Esophagus (tissue), 2 donors: Measurements from ENCODE around the gene SIPA1. TPM values are rescaled to one million over a fixed set of nuclear protein-coding genes. Genes with fewer than 3 reads are reported as not detected.
A peak's percentile ranks its signal among the peaks of the same experiment; 100 is the strongest.

Source experiments
- H3K27ac ChIP-seq, 2 donors: one replicate each; pipeline ENCODE4 v1.5.1; 2013; ENCODE audit warnings: low read depth in 2 of 2, mild to moderate bottlenecking in 2 of 2, inconsistent platforms in 1 of 2, low read length in 1 of 2, moderate library complexity in 1 of 2
- H3K27me3 ChIP-seq, 2 donors: one replicate each; pipeline ENCODE4 v1.6.1; 2013; ENCODE audit warnings: low read length in 2 of 2, control low read depth in 1 of 2, mild to moderate bottlenecking in 1 of 2; ENCODE audit not compliant: insufficient read depth in 2 of 2, control insufficient read depth in 1 of 2
- H3K36me3 ChIP-seq, 2 donors: one replicate each; pipeline ENCODE4 v1.6.1; 2013; ENCODE audit warnings: low read length in 1 of 2; ENCODE audit not compliant: control insufficient read depth in 2 of 2, insufficient read depth in 2 of 2
- H3K4me1 ChIP-seq, 2 donors: one replicate each; pipeline ENCODE4 v1.6.1; 2013; ENCODE audit warnings: low read length in 1 of 2; ENCODE audit not compliant: control insufficient read depth in 2 of 2, insufficient read depth in 2 of 2
- H3K4me3 ChIP-seq, 2 donors: one replicate each; pipeline ENCODE4 v1.5.1; 2013; ENCODE audit warnings: low read length in 2 of 2, mild to moderate bottlenecking in 2 of 2, low read depth in 1 of 2, moderate library complexity in 1 of 2
- H3K9me3 ChIP-seq, 2 donors: one replicate each; pipeline ENCODE4 v1.6.1; 2013; ENCODE audit warnings: mild to moderate bottlenecking in 2 of 2, low read depth in 1 of 2, low read length in 1 of 2, moderate library complexity in 1 of 2; ENCODE audit not compliant: control insufficient read depth in 2 of 2, insufficient read depth in 1 of 2
- WGBS, 2 donors: extraction: QIAGEN DNeasy Blood & Tissue Kit; methylation state at CpG; one replicate each; pipeline ENCODE4 v1.1.7; 2013; 5-methylcytosine and 5-hydroxymethylcytosine counted together
- polyA plus RNA-seq, 2 donors: library from polyadenylated mRNA; stranded (reverse); fragments of 200-250 nt; gene quantifications; one replicate each; pipeline ENCODE4 v1.2.3, GENCODE V29; 2013
- donor health status: healthy with polysubstance abuse.
- donor health status: Bipolar disorder and iron deficiency.

SIPA1 gene
- polyA plus RNA-seq, 2 donors = 22.8 to 32.5 TPM

- Histone ChIP-seq H3K4me3 (peak overlapping the region; percentile 48 to 52), H3K36me3 (peaks cover 0 to 31% of the 10 kb centered on the region in 2 donors), H3K27me3 (no peaks in the 10 kb centered on the region), H3K4me1 (peaks cover 3 to 43% of the 10 kb centered on the region in 2 donors), H3K27ac (peak overlapping the region; percentile 14 to 44), H3K9me3 (no peaks in the 10 kb centered on the region)
- WGBS, 2 donors = 44 to 49% methylated on average over 74 to 87 of the region's 87 CpGs
Measured at GRCh38 chr11:65646958-65647701, 9.2 kb downstream of the SIPA1 start.

- Histone ChIP-seq H3K4me3 (no peak overlapping the region), H3K27me3 (no peaks in the 10 kb centered on the region), H3K27ac (peak overlapping the region in 1 of 2 donors; percentile 99), H3K4me1 (peaks cover 5 to 47% of the 10 kb centered on the region in 2 donors), H3K36me3 (peaks cover 0 to 31% of the 10 kb centered on the region in 2 donors), H3K9me3 (no peaks in the 10 kb centered on the region)
- WGBS, 2 donors = 56 to 66% methylated on average over 12 of the region's 12 CpGs
Measured at GRCh38 chr11:65648997-65649493, 11.1 kb downstream of the SIPA1 start.

- Histone ChIP-seq H3K36me3 (peaks cover 0 to 36% of the 10 kb centered on the region in 2 donors), H3K27me3 (no peaks in the 10 kb centered on the region), H3K9me3 (no peaks in the 10 kb centered on the region), H3K27ac (peak overlapping the region; percentile 89 to 99), H3K4me1 (peaks cover 5 to 47% of the 10 kb centered on the region in 2 donors), H3K4me3 (no peak overlapping the region)
- WGBS, 2 donors = 58 to 68% methylated on average over 16 of the region's 16 CpGs
Measured at GRCh38 chr11:65649656-65650546, 12.0 kb downstream of the SIPA1 start.

GRCh38 chr11:65650547-65651338 is 12.8 kb downstream of the SIPA1 start:
- 48 to 65% methylated on average over 19 to 20 of the region's 20 CpGs for WGBS, 2 donors
- Histone ChIP-seq H3K9me3 (no peaks in the 10 kb centered on the region), H3K36me3 (peaks cover 8 to 39% of the 10 kb centered on the region in 2 donors), H3K27me3 (no peaks in the 10 kb centered on the region), H3K27ac (peak overlapping the region; percentile 89 to 99), H3K4me3 (no peak overlapping the region), H3K4me1 (peaks cover 5 to 47% of the 10 kb centered on the region in 2 donors)

- Histone ChIP-seq H3K4me1 (peaks cover 5 to 46% of the 10 kb centered on the region in 2 donors), H3K9me3 (no peaks in the 10 kb centered on the region), H3K36me3 (peaks cover 8 to 39% of the 10 kb centered on the region in 2 donors), H3K4me3 (no peak overlapping the region), H3K27me3 (no peaks in the 10 kb centered on the region), H3K27ac (peak overlapping the region; percentile 89 to 99)
- 75 to 83% methylated on average over 3 of the region's 3 CpGs for WGBS, 2 donors
Measured at GRCh38 chr11:65651339-65651588, 13.4 kb downstream of the SIPA1 start.

DNA sequence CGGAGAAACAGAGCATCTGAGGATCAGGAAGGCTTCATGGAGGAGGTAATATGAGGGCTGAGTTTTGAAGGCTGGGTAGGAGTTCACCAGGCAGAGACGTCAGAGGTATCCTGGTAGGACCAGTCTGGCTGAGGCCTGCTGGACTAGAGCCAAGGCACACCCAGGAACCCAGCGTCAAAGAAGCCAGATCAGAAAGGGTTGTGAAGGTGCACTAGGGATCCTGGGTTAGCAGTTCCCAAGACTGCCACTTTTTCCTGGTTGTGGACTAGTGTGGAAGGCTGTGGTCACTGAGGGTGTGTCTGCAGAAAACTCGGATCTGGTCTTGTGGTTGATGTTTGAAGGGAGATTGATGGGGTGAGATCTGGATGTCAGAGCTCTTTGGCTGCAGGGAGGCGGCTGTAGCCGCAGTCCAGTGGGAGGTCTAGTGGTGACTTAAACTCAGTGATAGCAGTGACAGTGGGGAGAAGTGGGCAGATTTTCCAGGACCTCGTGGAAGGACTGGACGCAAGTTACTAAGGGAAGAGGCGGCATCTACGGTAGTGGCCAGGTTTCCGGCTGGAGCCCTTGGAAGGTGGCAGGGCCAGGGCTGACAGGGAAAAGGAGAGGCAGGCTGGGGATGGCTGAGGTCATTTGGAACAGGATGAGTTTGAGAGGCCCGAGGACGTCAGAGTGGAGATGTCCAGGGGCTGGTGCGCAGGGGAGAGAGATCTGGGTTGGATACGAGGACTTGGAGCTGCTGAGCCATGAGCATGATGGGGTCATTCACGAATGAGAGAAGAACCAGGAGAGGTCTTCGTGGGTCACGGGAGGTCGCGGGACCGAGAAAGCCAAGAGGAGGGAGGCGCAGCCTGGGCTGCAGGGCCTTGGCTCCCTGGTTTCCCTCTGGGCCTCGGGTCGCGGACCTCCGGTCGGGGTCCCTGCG is 13.9 kb downstream of the SIPA1 start:
- H3K36me3 ChIP-seq = peaks cover 8 to 39% of the 10 kb centered on the region in 2 donors
- peaks cover 5 to 41% of the 10 kb centered on the region in 2 donors for H3K4me1 ChIP-seq
- 14 to 26% methylated on average over 21 to 28 of the region's 28 CpGs for WGBS, 2 donors
- H3K4me3 ChIP-seq = peak overlapping the region; percentile 24 to 49
- H3K9me3 ChIP-seq = no peaks in the 10 kb centered on the region
- peak overlapping the region; percentile 89 to 99 for H3K27ac ChIP-seq
- H3K27me3 ChIP-seq = no peaks in the 10 kb centered on the region

DNA sequence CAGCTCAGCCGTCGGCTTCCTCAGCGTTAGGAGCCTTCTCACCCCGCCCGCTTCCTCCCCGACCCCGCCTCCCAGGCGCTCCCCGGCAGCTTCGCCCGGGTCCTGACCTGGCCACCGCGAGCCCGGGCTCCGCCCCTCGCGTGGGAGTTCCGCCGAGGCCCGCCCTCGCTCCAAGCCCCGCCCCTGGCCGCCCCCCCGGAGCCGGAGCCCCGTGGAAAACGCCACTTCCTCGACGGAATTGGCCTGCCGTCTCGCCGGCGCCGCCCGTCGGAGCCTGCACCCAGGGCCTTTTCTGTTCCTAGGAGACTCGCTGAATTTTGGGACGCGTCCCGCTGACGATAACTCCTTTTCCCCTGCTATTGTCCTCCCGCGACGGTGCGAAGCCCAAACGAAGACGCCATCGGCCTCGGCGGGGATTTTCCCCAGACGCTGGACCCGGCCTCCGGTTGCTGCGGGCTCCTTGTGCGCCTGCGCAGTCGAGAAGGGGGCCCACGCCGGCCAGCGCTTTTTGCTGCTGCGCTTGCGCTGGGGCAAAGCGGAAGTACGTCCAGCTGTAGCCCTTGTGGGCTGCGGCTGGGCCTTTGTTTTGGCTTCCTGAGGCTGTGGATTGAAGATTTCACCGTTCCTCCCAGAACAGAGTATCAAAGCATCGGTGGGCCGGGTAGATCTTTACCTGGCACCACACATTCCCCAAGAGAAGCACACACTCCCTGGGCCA is 14.8 kb downstream of the SIPA1 start:
- H3K4me1 ChIP-seq = peaks cover 5 to 35% of the 10 kb centered on the region in 2 donors
- peaks cover 14 to 47% of the 10 kb centered on the region in 2 donors for H3K36me3 ChIP-seq

More for the DNA sequence above, 14.8 kb downstream of the SIPA1 start:
- H3K27me3 ChIP-seq = no peaks in the 10 kb centered on the region
- 0% methylated on average over 62 to 68 of the region's 68 CpGs for WGBS, 2 donors
- peak overlapping the region; percentile 89 to 99 for H3K27ac ChIP-seq
- H3K9me3 ChIP-seq = no peaks in the 10 kb centered on the region
- H3K4me3 ChIP-seq = peak overlapping the region; percentile 49 to 55
